Measurements from ENCODE around the gene EPS8L3.
"Not testable (repeated sequence)": the region's sequence is repeated elsewhere in the genome, so short reads cannot be mapped to it uniquely, and the experiment has no call there.

Gene EPS8L3

DNA sequence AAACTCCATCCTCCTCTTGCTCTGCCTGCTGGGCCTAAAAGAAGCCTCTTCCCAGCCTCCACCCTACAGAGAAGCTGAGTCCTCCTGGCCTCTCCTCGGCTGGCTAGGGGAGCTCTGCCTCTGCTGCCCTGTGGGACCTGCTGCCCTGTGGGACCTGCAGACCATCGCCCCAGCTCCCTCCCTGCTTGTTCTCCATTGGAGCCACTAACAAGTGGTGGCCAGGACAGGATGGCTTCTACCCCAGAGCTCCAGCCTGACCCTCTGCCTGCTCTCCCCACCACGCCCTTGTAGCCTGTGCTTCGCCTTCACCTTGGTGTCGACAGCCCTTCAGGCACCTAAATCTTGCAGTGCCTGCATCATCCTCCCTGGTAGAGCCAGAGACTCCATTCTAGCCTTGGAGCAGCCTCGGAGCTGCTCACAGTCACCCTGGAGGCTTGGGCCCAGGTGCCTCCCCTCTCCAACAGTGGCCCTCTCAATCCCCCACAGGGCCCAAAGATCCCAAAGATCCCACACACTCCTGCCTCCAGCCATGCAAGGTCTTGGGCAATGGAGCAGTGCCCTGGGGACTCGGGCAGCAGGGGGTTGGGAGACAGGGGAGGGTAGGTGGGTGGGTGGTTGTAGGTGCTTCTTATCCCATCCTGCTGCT lies 3.0 kb downstream of the EPS8L3 start:
- no peaks in the 10 kb centered on the region; the same call in 1 of the 2 replicates for H3K27me3 ChIP-seq (ENCODE audit: control insufficient read depth, insufficient read depth, low read length)
- no peak overlapping the region for H3K27ac ChIP-seq (ENCODE audit: low read depth, low read length)
- no peak overlapping the region for H3K4me3 ChIP-seq (ENCODE audit: low read depth, low read length)
- no peak overlapping the region for H3K9ac ChIP-seq (ENCODE audit: low read length)
- no peaks in the 10 kb centered on the region for H3K9me3 ChIP-seq (ENCODE audit: control insufficient read depth, insufficient read depth, low read depth, low read length)
- no peaks in the 10 kb centered on the region for H3K36me3 ChIP-seq (ENCODE audit: control insufficient read depth, insufficient read depth, low read length)
- peaks cover 9% of the 10 kb centered on the region; the same call in 1 of the 2 replicates for H3K4me1 ChIP-seq (ENCODE audit: control insufficient read depth, insufficient read depth, low read length)

DNA sequence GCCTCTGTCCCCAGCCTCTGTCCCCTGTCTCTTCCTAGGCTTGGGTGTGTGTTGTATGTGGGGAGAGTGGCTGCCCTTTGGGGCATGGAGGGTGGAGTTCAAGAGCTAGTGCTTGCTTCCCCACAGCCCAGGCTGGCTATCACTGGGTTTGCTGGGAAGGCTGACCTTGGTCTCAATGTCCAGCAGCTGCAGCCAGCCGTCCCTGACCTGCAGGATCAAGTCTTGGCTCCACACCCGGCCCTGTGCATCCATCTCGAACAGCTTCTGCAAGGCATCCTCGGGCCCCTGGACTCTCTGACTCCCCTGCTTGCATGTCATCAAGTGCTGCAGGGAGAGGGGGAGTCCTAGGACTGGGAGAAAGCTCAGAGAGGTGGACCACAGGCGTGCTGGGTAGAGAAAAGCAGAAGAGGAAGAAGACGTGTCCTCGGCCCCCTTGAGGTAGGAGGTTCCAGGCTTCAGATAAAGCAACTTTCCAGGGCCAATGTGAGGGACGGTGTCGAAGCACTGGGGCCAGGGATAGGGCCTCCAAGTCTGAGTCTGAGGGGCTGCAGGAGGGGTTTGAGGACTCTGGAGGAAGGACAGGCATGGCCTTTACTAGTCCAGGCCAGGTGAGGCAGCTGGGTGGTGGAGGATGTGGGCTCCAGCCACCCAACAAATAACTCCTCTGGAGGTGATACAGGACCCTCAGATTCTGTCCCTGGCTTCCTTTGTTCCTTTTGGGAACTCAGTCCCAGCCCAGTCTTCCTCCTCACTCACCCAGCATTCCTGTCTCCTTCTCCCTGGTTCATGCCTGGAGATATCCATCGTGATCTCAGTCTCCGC lies 4.0 kb downstream of the EPS8L3 start:
- no peak overlapping the region for H3K9ac ChIP-seq (ENCODE audit: low read length)
- H3K27me3 ChIP-seq (ENCODE audit: control insufficient read depth, insufficient read depth, low read length), result no peaks in the 10 kb centered on the region
- no peaks in the 10 kb centered on the region for H3K36me3 ChIP-seq (ENCODE audit: control insufficient read depth, insufficient read depth, low read length)
- no peak overlapping the region for H3K4me3 ChIP-seq (ENCODE audit: low read depth, low read length)
- no peaks in the 10 kb centered on the region for H3K9me3 ChIP-seq (ENCODE audit: control insufficient read depth, insufficient read depth, low read depth, low read length)
- no peak overlapping the region for H3K27ac ChIP-seq (ENCODE audit: low read depth, low read length)
- peaks cover 9% of the 10 kb centered on the region; the same call in 1 of the 2 replicates for H3K4me1 ChIP-seq (ENCODE audit: control insufficient read depth, insufficient read depth, low read length)

DNA sequence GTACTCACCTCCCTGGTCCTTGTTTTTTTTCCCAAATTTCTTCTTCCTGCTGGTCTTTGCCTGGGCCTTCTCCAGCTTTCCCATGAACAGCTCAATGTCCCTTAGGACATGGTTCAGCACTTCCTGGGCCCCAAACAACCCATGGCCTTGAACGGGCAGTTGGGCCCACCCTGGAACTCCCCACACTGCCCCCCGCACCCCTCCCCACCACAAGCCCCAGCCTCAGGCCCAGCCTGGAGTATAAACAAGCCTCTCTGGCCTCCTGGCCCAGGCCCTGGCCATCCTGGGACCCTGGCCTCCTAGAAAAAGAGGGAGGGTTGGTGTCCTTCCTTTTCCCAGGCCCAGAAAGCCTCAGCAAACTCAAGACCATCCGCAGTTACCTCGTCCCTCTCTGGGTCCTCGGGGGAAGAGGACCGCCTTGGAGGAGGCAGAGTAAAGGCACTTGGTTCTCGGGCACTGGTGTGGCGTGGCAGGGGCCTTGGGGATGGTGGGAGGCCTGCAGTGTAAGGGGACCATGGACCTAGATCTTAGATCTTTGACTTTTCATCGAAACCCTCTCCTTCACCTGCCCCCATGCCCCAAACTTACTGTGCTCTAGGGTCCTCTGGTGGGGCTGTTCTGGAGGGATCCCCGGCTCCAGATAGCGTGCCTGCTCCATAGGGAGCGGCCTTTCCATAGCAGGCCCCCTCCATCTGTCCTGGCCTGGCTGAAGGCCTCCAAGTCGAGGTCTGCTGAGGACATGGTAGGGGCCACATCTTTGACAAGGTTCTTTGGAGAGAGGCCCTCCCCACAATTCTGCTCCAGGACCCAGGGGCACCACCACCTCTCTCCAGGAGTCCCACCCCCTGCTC lies 5.6 kb downstream of the EPS8L3 start:
- H3K4me3 ChIP-seq (ENCODE audit: low read depth, low read length), result no peak overlapping the region
- H3K9me3 ChIP-seq (ENCODE audit: control insufficient read depth, insufficient read depth, low read depth, low read length), result no peaks in the 10 kb centered on the region
- no peaks in the 10 kb centered on the region for H3K36me3 ChIP-seq (ENCODE audit: control insufficient read depth, insufficient read depth, low read length)
- H3K27me3 ChIP-seq (ENCODE audit: control insufficient read depth, insufficient read depth, low read length), result no peaks in the 10 kb centered on the region
- no peak overlapping the region for H3K27ac ChIP-seq (ENCODE audit: low read depth, low read length)
- H3K4me1 ChIP-seq (ENCODE audit: control insufficient read depth, insufficient read depth, low read length), result peaks cover 9% of the 10 kb centered on the region; the same call in 1 of the 2 replicates
- H3K9ac ChIP-seq (ENCODE audit: low read length), result no peak overlapping the region

DNA sequence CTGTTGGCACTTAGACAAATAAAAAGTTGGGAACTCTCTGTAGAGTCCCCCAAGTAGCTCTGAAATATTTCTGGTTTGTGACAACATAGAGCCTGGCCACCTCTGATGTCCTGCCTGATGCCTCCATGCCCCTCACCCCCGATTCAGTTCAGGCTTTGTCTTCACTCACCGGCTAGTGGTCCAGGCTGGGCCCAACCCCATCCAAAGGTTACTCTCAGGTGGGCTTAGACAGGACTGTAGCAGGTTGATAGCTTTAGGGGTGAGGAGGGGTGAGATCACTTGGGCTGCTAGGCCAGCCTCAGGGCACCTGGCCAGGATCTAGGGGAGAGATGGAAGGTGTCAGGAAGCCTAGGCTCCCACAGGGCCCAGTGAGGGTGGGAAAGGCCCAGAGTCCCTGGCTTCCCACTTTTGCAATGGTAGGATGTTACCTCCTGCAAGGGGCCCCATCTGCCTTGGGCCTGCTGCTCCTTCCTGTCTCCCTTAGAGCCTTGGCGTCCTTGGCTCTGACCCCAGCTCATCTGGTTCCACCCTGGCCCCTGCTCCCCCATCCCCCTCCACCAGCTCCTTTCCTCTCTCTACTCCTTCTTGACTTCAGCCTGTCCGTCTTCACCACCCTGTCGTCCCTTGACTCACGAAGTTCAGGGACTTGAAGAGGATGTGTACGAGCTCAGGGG lies 6.7 kb downstream of the EPS8L3 start:
- Histone ChIP-seq H3K4me1 (ENCODE audit: control insufficient read depth, insufficient read depth, low read length) (peaks cover 9% of the 10 kb centered on the region; the same call in 1 of the 2 replicates), H3K27me3 (ENCODE audit: control insufficient read depth, insufficient read depth, low read length) (no peaks in the 10 kb centered on the region), H3K9me3 (ENCODE audit: control insufficient read depth, insufficient read depth, low read depth, low read length) (no peaks in the 10 kb centered on the region), H3K9ac (ENCODE audit: low read length) (no peak overlapping the region), H3K4me3 (ENCODE audit: low read depth, low read length) (no peak overlapping the region), H3K27ac (ENCODE audit: low read depth, low read length) (no peak overlapping the region), H3K36me3 (ENCODE audit: control insufficient read depth, insufficient read depth, low read length) (no peaks in the 10 kb centered on the region)

DNA sequence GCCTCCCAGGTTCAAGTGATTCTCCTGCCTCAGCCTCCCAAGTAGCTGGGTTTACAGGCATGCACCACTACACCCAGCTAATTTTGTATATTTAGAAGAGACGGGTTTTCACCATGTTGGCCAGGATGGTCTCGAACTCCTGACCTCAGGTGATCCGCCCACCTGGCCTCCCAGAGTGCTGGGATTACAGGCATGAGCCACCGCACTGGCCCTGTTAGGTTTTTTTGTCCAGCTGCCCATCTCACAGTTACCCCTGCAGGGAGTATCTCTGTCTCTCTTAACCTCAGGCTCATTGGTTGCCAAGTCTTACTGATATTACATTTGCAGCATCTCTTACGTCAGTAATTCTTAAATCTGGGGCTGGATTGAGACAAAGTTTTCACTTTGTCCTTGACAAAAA lies 7.4 kb downstream of the EPS8L3 start:
- H3K27ac ChIP-seq (ENCODE audit: low read depth, low read length); H3K9me3 ChIP-seq (ENCODE audit: control insufficient read depth, insufficient read depth, low read depth, low read length); H3K36me3 ChIP-seq (ENCODE audit: control insufficient read depth, insufficient read depth, low read length); H3K4me3 ChIP-seq (ENCODE audit: low read depth, low read length); H3K4me1 ChIP-seq (ENCODE audit: control insufficient read depth, insufficient read depth, low read length); H3K27me3 ChIP-seq (ENCODE audit: control insufficient read depth, insufficient read depth, low read length); H3K9ac ChIP-seq (ENCODE audit: low read length): not testable (repeated sequence)

DNA sequence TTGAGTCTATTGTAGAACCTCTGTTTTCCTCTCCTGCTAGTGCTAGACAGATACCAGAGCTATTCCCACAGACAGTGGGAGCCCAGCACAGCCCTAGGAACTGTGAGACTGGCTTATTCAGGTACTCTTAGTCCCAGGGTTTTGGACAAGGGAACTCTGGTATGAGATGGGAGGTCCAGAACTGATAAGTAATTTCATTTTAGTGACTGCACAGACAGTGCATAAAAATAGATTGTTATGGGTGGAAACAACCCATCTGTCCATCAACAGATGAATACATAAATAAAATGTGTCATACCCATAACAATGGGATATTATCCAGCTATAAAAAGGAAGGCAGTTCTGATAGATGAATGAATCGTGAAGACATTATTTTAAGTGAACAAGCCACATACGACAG lies 9.0 kb downstream of the EPS8L3 start:
- Histone ChIP-seq H3K9me3 (ENCODE audit: control insufficient read depth, insufficient read depth, low read depth, low read length) (peaks cover 2% of the 10 kb centered on the region), H3K4me1 (ENCODE audit: control insufficient read depth, insufficient read depth, low read length) (no peaks in the 10 kb centered on the region), H3K36me3 (ENCODE audit: control insufficient read depth, insufficient read depth, low read length) (no peaks in the 10 kb centered on the region), H3K27me3 (ENCODE audit: control insufficient read depth, insufficient read depth, low read length) (no peaks in the 10 kb centered on the region), H3K9ac (ENCODE audit: low read length) (no peak overlapping the region), H3K4me3 (ENCODE audit: low read depth, low read length) (no peak overlapping the region), H3K27ac (ENCODE audit: low read depth, low read length) (no peak overlapping the region)

DNA sequence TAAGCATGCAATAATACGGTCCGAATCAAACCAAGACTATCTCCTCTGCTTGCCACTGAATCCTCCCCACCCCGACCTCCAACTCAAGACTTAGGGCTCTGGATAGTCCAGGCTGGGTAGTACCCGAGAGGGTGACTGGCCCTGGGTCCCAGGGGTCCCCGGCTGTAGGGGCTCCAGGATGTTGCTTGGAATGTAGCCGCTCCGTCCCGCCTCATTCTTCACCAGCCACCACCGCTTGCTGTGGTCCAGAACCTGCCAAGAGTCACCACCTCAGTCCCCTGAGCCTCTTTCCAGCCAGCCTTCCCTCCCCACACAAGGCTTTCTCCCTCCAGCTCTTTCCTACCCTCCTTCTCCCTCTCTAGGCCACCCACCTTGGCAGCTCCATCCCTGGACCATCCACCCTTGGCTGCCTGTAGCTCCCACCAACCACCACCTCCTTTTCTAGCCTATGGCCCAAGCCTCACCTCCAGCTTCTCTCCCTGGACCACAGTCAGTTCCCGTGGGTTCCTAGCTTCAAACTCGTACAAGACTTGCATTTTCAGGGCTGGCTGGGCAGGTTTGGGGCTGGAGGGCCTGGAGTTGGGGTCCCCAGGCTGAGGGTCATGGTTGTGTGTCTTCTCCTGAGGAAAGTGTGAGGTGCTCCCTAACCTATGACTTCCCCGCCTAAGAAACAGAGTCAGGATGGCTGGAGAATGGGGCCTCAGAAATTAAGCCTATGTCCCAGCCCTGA lies 12.0 kb downstream of the EPS8L3 start:
- Histone ChIP-seq H3K27me3 (ENCODE audit: control insufficient read depth, insufficient read depth, low read length) (no peaks in the 10 kb centered on the region), H3K27ac (ENCODE audit: low read depth, low read length) (no peak overlapping the region), H3K9ac (ENCODE audit: low read length) (no peak overlapping the region), H3K36me3 (ENCODE audit: control insufficient read depth, insufficient read depth, low read length) (no peaks in the 10 kb centered on the region), H3K4me3 (ENCODE audit: low read depth, low read length) (no peak overlapping the region), H3K4me1 (ENCODE audit: control insufficient read depth, insufficient read depth, low read length) (no peaks in the 10 kb centered on the region), H3K9me3 (ENCODE audit: control insufficient read depth, insufficient read depth, low read depth, low read length) (peaks cover 19% of the 10 kb centered on the region)

DNA sequence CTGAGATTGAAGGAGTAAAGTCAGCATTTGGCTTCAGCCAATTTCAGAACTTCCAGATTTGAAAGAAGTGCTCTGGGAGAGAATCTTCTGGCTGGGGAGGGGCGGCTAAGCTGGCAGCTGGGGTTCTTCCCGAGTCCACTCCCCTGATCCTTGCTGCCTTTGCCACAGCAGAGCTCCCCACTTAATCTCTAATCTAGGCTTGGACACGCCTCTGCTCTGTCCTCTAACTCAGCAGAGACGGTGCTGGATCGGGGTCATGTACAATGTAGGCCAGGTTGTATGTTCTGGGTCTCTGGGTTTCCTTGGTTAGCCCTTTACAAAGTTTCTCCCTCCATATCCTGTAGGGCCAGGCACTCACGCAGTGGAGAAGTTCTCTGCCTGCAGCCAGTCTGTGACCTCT lies 12.8 kb downstream of the EPS8L3 start:
- no peaks in the 10 kb centered on the region for H3K4me1 ChIP-seq (ENCODE audit: control insufficient read depth, insufficient read depth, low read length)
- no peak overlapping the region for H3K4me3 ChIP-seq (ENCODE audit: low read depth, low read length)

DNA sequence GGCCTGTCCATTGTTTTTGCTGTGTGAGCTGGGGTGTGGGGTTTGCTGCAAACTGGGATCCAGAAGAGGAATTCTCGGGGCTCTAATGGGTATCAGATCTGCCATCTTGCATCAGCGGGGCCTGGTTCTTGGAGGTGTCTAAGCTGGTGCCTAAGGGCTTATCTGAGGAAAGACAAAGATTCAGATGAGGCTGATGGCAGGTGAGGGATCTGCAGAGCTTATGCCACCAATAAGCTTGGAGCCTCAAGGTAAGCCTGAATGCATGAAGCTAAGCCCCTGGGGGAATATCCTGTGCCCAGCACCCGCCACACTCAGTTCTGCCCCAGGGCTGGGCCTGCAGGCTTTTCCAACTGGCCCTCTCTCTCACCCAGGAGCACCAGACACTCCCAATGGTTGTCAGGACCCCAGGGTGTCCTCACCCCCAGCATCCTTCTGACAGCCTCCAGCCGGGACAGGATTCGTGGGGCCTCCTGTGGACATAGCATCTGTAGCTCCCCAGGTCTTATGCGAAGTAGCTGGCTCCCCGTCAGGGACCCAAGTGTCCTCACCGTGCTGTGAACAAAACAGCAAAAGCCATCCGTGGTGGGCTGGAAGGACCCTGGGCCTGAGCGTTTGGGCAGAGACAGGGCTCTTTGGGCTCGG lies 13.4 kb downstream of the EPS8L3 start:
- H3K4me3 ChIP-seq (ENCODE audit: low read depth, low read length), result no peak overlapping the region
- H3K36me3 ChIP-seq (ENCODE audit: control insufficient read depth, insufficient read depth, low read length), result no peaks in the 10 kb centered on the region
- H3K4me1 ChIP-seq (ENCODE audit: control insufficient read depth, insufficient read depth, low read length), result no peaks in the 10 kb centered on the region
- H3K27ac ChIP-seq (ENCODE audit: low read depth, low read length), result no peak overlapping the region
- H3K27me3 ChIP-seq (ENCODE audit: control insufficient read depth, insufficient read depth, low read length), result no peaks in the 10 kb centered on the region
- H3K9ac ChIP-seq (ENCODE audit: low read length), result no peak overlapping the region
- peaks cover 19% of the 10 kb centered on the region for H3K9me3 ChIP-seq (ENCODE audit: control insufficient read depth, insufficient read depth, low read depth, low read length)

More for the DNA sequence above, 12.8 kb downstream of the EPS8L3 start:
- Histone ChIP-seq H3K27ac (ENCODE audit: low read depth, low read length) (no peak overlapping the region), H3K9ac (ENCODE audit: low read length) (no peak overlapping the region), H3K36me3 (ENCODE audit: control insufficient read depth, insufficient read depth, low read length) (no peaks in the 10 kb centered on the region), H3K27me3 (ENCODE audit: control insufficient read depth, insufficient read depth, low read length) (no peaks in the 10 kb centered on the region), H3K9me3 (ENCODE audit: control insufficient read depth, insufficient read depth, low read depth, low read length) (peaks cover 19% of the 10 kb centered on the region)

DNA sequence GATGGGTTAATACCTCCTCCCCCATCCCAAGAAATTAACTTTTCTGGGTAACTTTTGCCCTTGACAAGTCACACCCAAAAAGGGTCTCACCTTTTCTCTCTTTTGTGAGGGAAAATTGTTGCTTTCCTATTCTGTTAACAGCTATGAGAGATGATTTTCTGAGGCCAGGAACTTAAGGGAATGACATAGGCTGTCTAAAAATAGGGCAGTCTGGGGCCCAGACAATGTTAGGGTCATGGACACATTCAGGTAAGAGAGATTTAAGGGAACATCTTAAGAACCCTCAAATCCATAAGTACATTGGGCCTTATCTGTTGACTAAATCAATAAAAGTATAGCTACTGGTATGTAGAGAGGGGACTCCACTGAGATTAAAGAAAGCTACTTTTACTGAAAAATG lies 14.5 kb downstream of the EPS8L3 start:
- no peak overlapping the region for H3K27ac ChIP-seq (ENCODE audit: low read depth, low read length)
- H3K4me1 ChIP-seq (ENCODE audit: control insufficient read depth, insufficient read depth, low read length), result no peaks in the 10 kb centered on the region
- H3K9me3 ChIP-seq (ENCODE audit: control insufficient read depth, insufficient read depth, low read depth, low read length), result peaks cover 19% of the 10 kb centered on the region
- H3K36me3 ChIP-seq (ENCODE audit: control insufficient read depth, insufficient read depth, low read length), result no peaks in the 10 kb centered on the region
- no peak overlapping the region for H3K9ac ChIP-seq (ENCODE audit: low read length)
- H3K4me3 ChIP-seq (ENCODE audit: low read depth, low read length), result no peak overlapping the region
- no peaks in the 10 kb centered on the region for H3K27me3 ChIP-seq (ENCODE audit: control insufficient read depth, insufficient read depth, low read length)

All from HUES6 (cell line).